ENCODE data around the gene RAP1GAP.

DNA sequence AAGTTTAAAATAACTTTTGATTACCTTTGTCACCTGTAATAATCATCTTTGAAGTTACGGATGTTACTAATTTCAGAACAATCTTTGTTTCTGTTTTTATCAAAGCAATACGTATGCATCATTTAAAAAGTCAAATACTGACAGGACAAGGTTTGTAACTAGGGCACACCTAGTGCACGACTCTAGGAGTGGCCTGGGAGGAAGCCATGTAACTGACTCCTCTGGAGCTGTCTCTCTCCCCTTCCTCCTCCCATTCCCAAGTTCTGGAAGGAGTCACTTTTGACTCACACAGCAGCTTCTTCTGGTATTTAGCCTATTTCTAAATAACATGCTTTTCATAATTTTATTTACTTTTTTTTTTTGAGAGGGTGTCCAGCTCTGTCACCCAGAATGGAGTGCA, 11.8 kb upstream of the RAP1GAP start:
- TF ChIP-seq EZH2phosphoT487 (IDR thresholded peaks at IDR 0.05; ENCODE audit: insufficient read depth, low read depth) (no peak), EZH2 (IDR thresholded peaks at IDR 0.05; ENCODE audit: insufficient read depth, poor library complexity, severe bottlenecking) (no peak)
